H1 (cell line): ENCODE data around the gene ASB13. TPM values are rescaled to one million over a fixed set of nuclear protein-coding genes. Genes with fewer than 3 reads are reported as not detected.

Experiments used
- CTCF ChIA-PET: fragments of 300-600 bp; sonication (Branson Sonifier 250); formaldehyde crosslinking; loops from one replicate; lab custom pipeline; 2021; ENCODE audit not compliant: partially characterized antibody; lab: Charles Lee
- POLR2A ChIA-PET: fragments of 300-600 bp; sonication (Branson Sonifier 250); formaldehyde crosslinking; loops from one replicate; lab custom pipeline; 2021; ENCODE audit warnings: inconsistent platforms; ENCODE audit not compliant: partially characterized antibody; lab: Charles Lee
- DNase-seq, 2 experiments: peaks; one replicate each; pipeline versions ENCODE4 v3.0.0 to v3.0.0-alpha.2; 2010 to 2022; ENCODE audit warnings: low spot score in 2 of 2, low read depth in 1 of 2, mixed read lengths in 1 of 2
- FAIRE-seq: peaks from 2 replicates; lab custom pipeline; 2011; peaks lifted over from hg19 to GRCh38; lab: Jason Lieb, UNC
- H2AFZ ChIP-seq: 2 replicates; pipeline ENCODE4 v1.8.1; 2012; ENCODE audit warnings: low read length, inconsistent platforms
- H2AK5ac ChIP-seq: 2 replicates; pipeline ENCODE4 v1.6.1; 2013; ENCODE audit warnings: low read depth, low read length
- H2BK120ac ChIP-seq: replicated peaks from 2 replicates; pipeline ENCODE3; 2013; ENCODE audit warnings: low read depth, low read length, inconsistent platforms
- H2BK12ac ChIP-seq: 2 replicates; pipeline ENCODE4 v1.6.1; 2013; ENCODE audit warnings: low read depth, low read length
- H2BK15ac ChIP-seq: 2 replicates; pipeline ENCODE4 v1.6.1; 2013; ENCODE audit warnings: low read length
- H2BK20ac ChIP-seq: 2 replicates; pipeline ENCODE4 v1.6.1; 2013; ENCODE audit warnings: low read length
- H2BK5ac ChIP-seq: 2 replicates; pipeline ENCODE4 v1.6.1; 2013; ENCODE audit warnings: low read depth, low read length
- H3K14ac ChIP-seq: 2 replicates; pipeline ENCODE4 v1.6.1; 2013; ENCODE audit warnings: inconsistent platforms; ENCODE audit not compliant: insufficient read length
- H3K18ac ChIP-seq: 2 replicates; pipeline ENCODE4 v1.6.1; 2013; ENCODE audit warnings: low read length; ENCODE audit errors: extremely low read depth
- H3K23ac ChIP-seq: 2 replicates; pipeline ENCODE4 v1.6.1; 2013; ENCODE audit warnings: inconsistent platforms; ENCODE audit not compliant: insufficient read length
- H3K23me2 ChIP-seq: 2 replicates; pipeline ENCODE4 v1.6.1; 2013; ENCODE audit warnings: low read depth, low read length
- H3K27ac ChIP-seq: 2 replicates; pipeline ENCODE4 v1.6.1; 2011; ENCODE audit warnings: low read depth, low read length, inconsistent platforms
- H3K27me3 ChIP-seq, 4 experiments: replicated peaks in 1 of 4; 1 replicate in 1 of 4; 2 replicates in 3 of 4; pipeline versions ENCODE4 v1.6.1 to v1.8.1; 2011 to 2013; ENCODE audit warnings: low read length in 3 of 4, mild to moderate bottlenecking in 3 of 4, inconsistent platforms in 2 of 4, mixed read lengths in 2 of 4, moderate library complexity in 1 of 4; ENCODE audit not compliant: control insufficient read depth in 3 of 4, insufficient read depth in 3 of 4; ENCODE audit errors: extremely low read depth in 1 of 4
- H3K36me3 ChIP-seq, 4 experiments: 2 replicates each; pipeline versions ENCODE4 v1.6.1 to v1.8.1; 2011 to 2013; ENCODE audit warnings: mild to moderate bottlenecking in 4 of 4, low read length in 3 of 4, moderate library complexity in 2 of 4, control low read depth in 1 of 4, inconsistent platforms in 1 of 4; ENCODE audit not compliant: insufficient read depth in 4 of 4, control insufficient read depth in 2 of 4
- H3K4ac ChIP-seq: replicated peaks from 2 replicates; pipeline ENCODE3; 2013; ENCODE audit warnings: low read length, low read depth, mixed read lengths, inconsistent platforms; ENCODE audit not compliant: insufficient read length
- H3K4me1 ChIP-seq, 4 experiments: replicated peaks in 1 of 4; 1 replicate in 1 of 4; 2 replicates in 3 of 4; pipeline versions ENCODE4 v1.6.1 to v1.8.1; 2011 to 2013; ENCODE audit warnings: low read length in 3 of 4, inconsistent platforms in 2 of 4, mixed read lengths in 1 of 4; ENCODE audit not compliant: insufficient read depth in 4 of 4, control insufficient read depth in 3 of 4
- H3K4me2 ChIP-seq, 2 experiments: 2 replicates each; pipeline versions ENCODE4 v1.6.1 to v1.8.1; 2011 to 2013; ENCODE audit warnings: low read depth in 2 of 2, low read length in 2 of 2, control low read depth in 1 of 2, inconsistent platforms in 1 of 2, mild to moderate bottlenecking in 1 of 2; ENCODE audit not compliant: insufficient read depth in 1 of 2
- H3K4me3 ChIP-seq, 4 experiments: fragments of 200-600, 300-600 bp in 1 of 4; sonication (generic), shearing (Covaris generic), sonication (Bioruptor Twin) in 1 of 4; 2 replicates each; pipeline versions ENCODE4 v1.5.1 to v1.8.1; 2011 to 2016; ENCODE audit warnings: low read length in 4 of 4, low read depth in 3 of 4, control low read depth in 2 of 4, inconsistent platforms in 2 of 4, mild to moderate bottlenecking in 2 of 4, mixed read lengths in 1 of 4, moderate library complexity in 1 of 4; ENCODE audit not compliant: insufficient read depth in 2 of 4; ENCODE audit errors: extremely low read depth in 1 of 4
- H3K56ac ChIP-seq: replicated peaks from 2 replicates; pipeline ENCODE3; 2013; ENCODE audit warnings: low read depth, mild to moderate bottlenecking, mixed read lengths, low read length, inconsistent platforms; ENCODE audit not compliant: insufficient read length
- H3K79me1 ChIP-seq: 2 replicates; pipeline ENCODE4 v1.6.1; 2013; ENCODE audit warnings: low read depth, low read length, control low read depth
- H3K79me2 ChIP-seq, 2 experiments: 2 replicates each; pipeline versions ENCODE4 v1.6.1 to v1.8.1; 2012 to 2013; ENCODE audit warnings: low read length in 2 of 2, mild to moderate bottlenecking in 2 of 2, inconsistent platforms in 1 of 2; ENCODE audit not compliant: insufficient read depth in 2 of 2, control insufficient read depth in 1 of 2
- H3K9ac ChIP-seq, 4 experiments: replicated peaks in 1 of 4; 1 replicate in 1 of 4; 2 replicates in 3 of 4; pipeline versions ENCODE4 v1.6.1 to v1.8.1; 2011 to 2013; ENCODE audit warnings: low read depth in 3 of 4, low read length in 3 of 4, control low read depth in 2 of 4, mild to moderate bottlenecking in 2 of 4, moderate library complexity in 2 of 4, inconsistent platforms in 1 of 4; ENCODE audit errors: extremely low read depth in 1 of 4
- H3K9me3 ChIP-seq, 2 experiments: 2 replicates each; pipeline versions ENCODE4 v1.6.1 to v1.8.1; 2012 to 2013; ENCODE audit warnings: mild to moderate bottlenecking in 2 of 2, moderate library complexity in 2 of 2, control low read depth in 1 of 2, inconsistent platforms in 1 of 2, low read depth in 1 of 2, low read length in 1 of 2, mixed read lengths in 1 of 2; ENCODE audit not compliant: insufficient read depth in 2 of 2
- H4K20me1 ChIP-seq, 2 experiments: replicated peaks in 1 of 2; 2 replicates each; pipeline versions ENCODE3 to v1.8.1; 2011 to 2013; ENCODE audit warnings: inconsistent platforms in 2 of 2, low read length in 2 of 2, mild to moderate bottlenecking in 1 of 2; ENCODE audit not compliant: insufficient read depth in 2 of 2, control insufficient read depth in 1 of 2
- H4K5ac ChIP-seq: 2 replicates; pipeline ENCODE4 v1.6.1; 2013; ENCODE audit warnings: low read length, low read depth, mixed read lengths, inconsistent platforms; ENCODE audit not compliant: insufficient read length
- H4K8ac ChIP-seq: 2 replicates; pipeline ENCODE4 v1.8.0; 2013; ENCODE audit warnings: mild to moderate bottlenecking, moderate library complexity, low read length, inconsistent platforms; ENCODE audit not compliant: insufficient read depth; ENCODE audit errors: extremely low read depth
- H4K91ac ChIP-seq: replicated peaks from 2 replicates; pipeline ENCODE3; 2013; ENCODE audit warnings: low read length, mixed read lengths, inconsistent platforms; ENCODE audit not compliant: insufficient read length
- SIRT6 ChIP-seq: IDR thresholded peaks from one replicate; pipeline ENCODE4 v1.7.1; 2012; ENCODE audit warnings: low read length, inconsistent platforms
- WGBS, 2 experiments: shearing (Covaris generic) in 1 of 2; methylation state at CpG; one replicate each; pipeline versions ENCODE4 v1.1.6 to v1.1.7; 2013 to 2015; ENCODE audit warnings: low lambda C conversion rate in 2 of 2, mixed read lengths in 2 of 2, inconsistent platforms in 1 of 2, low coverage in 1 of 2, missing lambda C conversion rate in 1 of 2; ENCODE audit not compliant: insufficient replicate concordance in 2 of 2, insufficient coverage in 1 of 2, insufficient read length in 1 of 2; ENCODE audit errors: extremely low coverage in 1 of 2, missing lambda C conversion rate in 1 of 2; 5-methylcytosine and 5-hydroxymethylcytosine counted together
- polyA plus RNA-seq, 7 experiments: library from polyadenylated mRNA; depleted of rRNA in 3 of 7; stranded (reverse) in 5 of 7; unstranded in 2 of 7; fragments of >200 nt in 5 of 7; fragments of 200-250 nt in 2 of 7; gene quantifications; 1 replicate in 5 of 7; 2 replicates in 1 of 7; 4 replicates in 1 of 7; pipeline versions ENCODE4 v1.2.1 to v1.2.3, GENCODE V29; 2011 to 2013; ENCODE audit warnings: missing spikeins in 2 of 7, mixed read lengths in 2 of 7
- total RNA-seq: library from RNA; stranded (reverse); fragmentation: NEBNext Ultra II Directional; extraction: Animal tissue kit (Norgen Biotek cat#: 25700); gene quantifications from 2 replicates; pipeline ENCODE4 v1.2.1, GENCODE V29; 2021

Gene ASB13
- total and polyA plus RNA-seq, 2 of the 8 experiments (the other 6 are each of a cell fraction or from before 2014, with no cell fraction given) = 12.3 to 20.2 TPM

DNA sequence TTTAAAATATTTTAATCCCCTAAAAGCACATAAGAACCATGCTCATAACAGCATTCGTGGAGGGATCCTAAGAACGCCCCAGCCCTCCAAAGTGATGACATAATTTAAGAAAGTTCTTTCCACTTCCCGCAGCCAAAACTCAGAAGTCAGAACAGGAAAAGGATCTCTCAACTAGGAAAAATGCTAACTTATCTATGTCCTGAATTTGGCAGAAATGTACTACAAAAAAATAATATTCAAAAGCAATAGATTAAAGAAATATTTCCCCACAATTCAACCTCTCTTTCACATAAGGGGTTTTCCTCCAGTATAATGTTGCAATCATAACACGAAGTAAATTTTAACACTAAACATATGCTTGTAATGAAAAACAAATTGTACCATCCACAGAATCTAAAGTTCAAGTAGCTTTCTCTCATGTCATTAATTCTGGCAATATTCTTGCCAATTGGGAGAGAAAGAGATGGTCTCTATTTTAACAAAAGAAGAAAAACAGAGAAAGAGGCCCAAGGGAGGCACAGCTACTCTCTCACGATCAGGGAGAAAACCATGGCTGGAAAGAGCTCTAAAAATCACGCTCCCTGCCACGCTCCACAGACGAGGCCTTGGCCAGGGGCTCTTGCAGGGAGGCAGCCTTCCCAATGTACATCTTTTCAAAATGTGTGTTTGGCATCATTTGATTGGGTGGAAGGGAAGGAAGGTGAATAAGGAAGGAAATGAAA, 22.9 kb downstream of the ASB13 start:
- Histone ChIP-seq H3K4me3 (no peak overlapping the region), H4K5ac (no peak overlapping the region), H3K18ac (no peak overlapping the region), H3K14ac (no peak overlapping the region), H3K23me2 (no peaks in the 10 kb centered on the region), H2BK15ac (no peak overlapping the region), H2BK5ac (no peak overlapping the region), H2BK20ac (no peak overlapping the region), H3K9me3 (no peaks in the 10 kb centered on the region), H3K27me3 (no peaks in the 10 kb centered on the region), H3K9ac (no peak overlapping the region), H2BK120ac (no peak overlapping the region), H3K23ac (no peak overlapping the region), H3K4me2 (no peak overlapping the region), H4K8ac (no peak overlapping the region), H2BK12ac (no peak overlapping the region), H3K56ac (no peak overlapping the region), H3K79me1 (peaks cover 3% of the 10 kb centered on the region; the same call in 1 of the 2 replicates), H3K4ac (no peak overlapping the region), H2AFZ (no peak overlapping the region), H3K36me3 (peaks cover 0 to 25% (median 11%) of the 10 kb centered on the region in 4 experiments; a peak in 5 of 8 replicates), H3K4me1 (no peaks in the 10 kb centered on the region; a peak in 1 of 7 replicates), H4K20me1 (no peaks in the 10 kb centered on the region), H3K27ac (no peak overlapping the region), H4K91ac (no peak overlapping the region), H3K79me2 (no peaks in the 10 kb centered on the region), H2AK5ac (no peak overlapping the region)
- 93% methylated on average over 8 of the region's 8 CpGs; no CpG with 5 or more reads in 1 of the 2 experiments for WGBS, 2 experiments
- DNase-seq (no peak), FAIRE-seq (no peak)
- CTCF ChIA-PET = interaction anchor here (0.5 to 5.2 kb wide), 6 partner anchors 13 to 204 kb away, joined by 3 to 41 read pairs (median 4); no protein-coding TSS in a partner anchor
- POLR2A ChIA-PET = no interaction called here
- TF ChIP-seq SIRT6 = no peak
